A172 (cell line): ENCODE results near the gene SVOP. TPM values are rescaled to one million over a fixed set of nuclear protein-coding genes. Genes with fewer than 3 reads are reported as not detected.

Experiments used
- DNase-seq: peaks from one replicate; pipeline ENCODE4 v3.0.0-alpha.2; 2015; ENCODE audit warnings: low spot score
- total RNA-seq: library from RNA; depleted of rRNA; stranded (reverse); fragments of >200 nt; shearing (Covaris generic); gene quantifications from 2 replicates; pipeline ENCODE4 v1.2.3, GENCODE V29; 2014

The SVOP gene
- total RNA-seq, 1 experiment from 2014 or later: not detected

DNA sequence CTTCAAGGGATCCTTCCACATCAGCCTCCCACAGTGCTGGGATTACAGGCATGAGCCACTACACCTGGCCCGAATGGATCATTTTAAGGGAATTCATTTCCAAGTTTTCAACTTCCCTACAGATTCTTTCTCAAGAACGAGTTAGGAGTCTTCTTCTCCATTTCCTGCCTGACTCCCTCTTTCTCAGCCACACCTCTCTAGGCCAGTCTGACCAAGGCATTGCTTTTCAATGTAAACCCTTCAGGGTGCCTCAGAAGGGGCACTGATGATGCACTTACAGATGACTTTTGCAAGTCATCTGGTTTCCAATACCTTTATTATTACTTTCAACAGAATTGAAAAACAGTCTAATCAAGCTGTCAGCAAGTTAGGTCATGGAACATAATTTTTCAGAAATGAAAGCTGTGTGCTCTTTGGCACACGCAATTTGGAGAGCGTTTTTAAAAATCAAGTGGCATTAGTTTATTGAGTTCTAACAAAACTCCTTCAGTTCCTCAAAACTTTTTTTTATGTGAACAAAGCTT, 47.2 kb downstream of the SVOP start:
- no peak for DNase-seq

DNA sequence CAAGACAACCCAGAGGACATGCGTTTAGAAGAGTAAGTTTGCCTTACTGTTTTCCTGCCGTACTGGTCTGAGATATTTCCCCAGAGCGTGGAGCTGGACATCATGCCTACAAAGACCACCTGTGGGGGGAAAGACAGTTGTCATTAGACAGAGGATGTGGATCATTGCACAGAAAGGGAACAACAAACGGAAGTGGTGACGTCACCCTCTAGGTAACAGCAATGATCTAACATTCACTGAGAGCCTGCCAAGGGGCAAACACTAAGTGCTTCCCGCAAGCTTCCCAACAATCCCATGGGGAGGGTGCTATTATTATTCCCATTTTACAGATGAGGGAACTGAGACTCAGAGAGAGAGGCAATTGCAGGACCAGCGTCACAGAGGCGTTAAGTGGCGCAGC, 48.5 kb downstream of the SVOP start:
- DNase-seq: no peak

DNA sequence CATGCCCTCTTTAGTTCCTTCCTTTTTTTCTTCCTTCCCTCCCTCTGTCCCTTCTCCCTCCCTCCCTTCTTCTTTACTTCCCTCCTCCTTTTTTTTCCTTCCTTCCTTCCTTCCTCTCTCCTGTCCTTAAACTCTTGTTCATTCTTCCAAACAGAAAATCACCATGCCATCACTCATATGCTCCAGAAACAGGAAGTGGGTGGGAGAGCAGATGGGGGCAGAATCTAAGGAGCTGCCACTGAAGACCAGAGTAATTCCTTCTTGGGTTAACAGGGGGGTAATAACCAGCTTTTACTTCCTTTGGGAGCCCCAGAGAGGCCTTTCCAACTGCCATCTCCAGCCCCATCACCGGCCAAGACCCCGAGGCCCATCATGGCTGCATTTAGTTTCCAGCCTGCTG, 51.2 kb downstream of the SVOP start:
- no peak for DNase-seq

DNA sequence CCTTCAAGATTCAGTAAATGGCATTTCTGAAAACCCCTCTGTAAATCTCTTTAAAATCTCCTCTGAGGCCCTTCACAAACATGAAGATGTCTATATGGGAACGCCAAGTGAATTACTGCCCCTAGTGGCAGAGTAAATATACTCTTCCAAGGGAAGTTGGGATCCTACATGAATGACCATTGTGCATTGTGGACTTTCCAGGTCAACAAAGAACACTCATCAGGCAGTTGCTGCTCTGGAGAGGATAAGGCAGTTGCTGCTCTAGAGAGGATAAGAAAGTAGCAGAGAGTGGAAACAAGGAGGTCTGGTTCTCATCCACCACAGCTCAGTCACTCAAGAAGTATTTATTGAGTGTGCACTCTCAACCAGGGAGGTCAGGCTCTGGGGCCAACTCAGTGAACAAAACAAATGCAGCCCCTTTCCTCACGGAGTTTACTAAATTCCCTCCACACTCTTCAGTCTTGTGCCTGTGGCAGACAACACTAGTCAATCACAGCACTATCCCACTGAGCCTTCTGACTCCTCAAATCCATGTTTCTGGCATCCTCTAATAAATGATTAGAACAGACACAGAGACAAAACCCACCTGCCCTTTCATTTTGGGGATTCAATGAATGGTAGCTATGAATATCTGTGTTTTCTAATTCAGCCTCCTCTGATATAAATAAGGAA, 52.9 kb downstream of the SVOP start:
- no peak for DNase-seq

DNA sequence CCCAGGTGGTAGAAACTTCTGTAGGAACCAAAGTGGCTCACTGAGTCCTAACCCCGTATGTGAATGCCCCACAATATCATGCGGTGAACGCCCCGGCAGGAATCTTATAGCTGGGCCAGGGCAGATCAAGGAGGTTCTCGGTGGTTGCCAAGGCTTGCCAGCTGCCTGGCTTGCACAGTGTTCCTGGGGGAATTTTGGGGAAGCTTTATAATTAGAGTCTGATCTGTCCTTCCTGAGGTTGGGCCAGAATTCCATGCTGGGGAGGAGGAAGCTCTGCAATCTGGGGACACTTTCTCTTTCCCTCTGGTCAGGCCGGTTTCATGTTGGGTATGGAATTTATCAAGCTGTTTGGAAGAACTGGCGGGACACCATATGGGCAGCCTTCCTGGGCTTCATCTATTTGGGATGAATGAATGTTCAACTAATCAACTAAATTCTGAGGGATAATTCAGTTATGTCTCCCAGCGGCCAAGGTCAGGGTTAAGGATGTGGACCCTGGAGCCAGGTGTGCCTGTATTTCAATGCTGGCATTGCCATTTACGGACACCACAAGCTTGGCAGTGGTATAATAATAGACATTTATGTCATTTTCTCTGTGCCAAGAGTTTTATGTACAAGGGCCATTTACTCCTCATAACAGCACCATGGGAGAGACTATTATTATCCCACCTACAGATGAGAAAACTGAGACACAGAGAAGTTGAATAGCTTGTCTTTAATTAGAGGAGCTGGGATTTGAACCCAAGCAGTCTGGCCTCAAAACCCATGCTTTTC, 54.3 kb downstream of the SVOP start:
- no peak for DNase-seq

DNA sequence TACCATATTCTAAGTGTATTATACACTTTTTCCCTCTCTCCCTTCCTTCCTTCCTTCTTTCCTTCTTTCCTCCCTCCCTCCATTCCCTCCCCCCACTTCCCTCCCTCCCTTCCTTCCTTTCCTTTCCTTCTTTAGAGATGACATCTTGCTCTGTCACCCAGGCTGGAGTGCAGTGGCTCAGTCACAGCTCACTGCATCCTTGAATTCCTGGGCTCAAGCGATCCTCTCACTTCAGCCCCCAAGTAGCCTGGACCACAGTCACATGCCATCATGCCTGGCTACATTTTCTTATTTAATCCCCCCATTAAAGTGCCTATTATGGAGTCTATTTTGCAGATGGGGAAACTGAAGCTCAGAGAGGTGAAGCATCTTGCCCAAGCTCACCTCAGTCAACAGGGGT, 55.0 kb downstream of the SVOP start:
- no peak for DNase-seq

DNA sequence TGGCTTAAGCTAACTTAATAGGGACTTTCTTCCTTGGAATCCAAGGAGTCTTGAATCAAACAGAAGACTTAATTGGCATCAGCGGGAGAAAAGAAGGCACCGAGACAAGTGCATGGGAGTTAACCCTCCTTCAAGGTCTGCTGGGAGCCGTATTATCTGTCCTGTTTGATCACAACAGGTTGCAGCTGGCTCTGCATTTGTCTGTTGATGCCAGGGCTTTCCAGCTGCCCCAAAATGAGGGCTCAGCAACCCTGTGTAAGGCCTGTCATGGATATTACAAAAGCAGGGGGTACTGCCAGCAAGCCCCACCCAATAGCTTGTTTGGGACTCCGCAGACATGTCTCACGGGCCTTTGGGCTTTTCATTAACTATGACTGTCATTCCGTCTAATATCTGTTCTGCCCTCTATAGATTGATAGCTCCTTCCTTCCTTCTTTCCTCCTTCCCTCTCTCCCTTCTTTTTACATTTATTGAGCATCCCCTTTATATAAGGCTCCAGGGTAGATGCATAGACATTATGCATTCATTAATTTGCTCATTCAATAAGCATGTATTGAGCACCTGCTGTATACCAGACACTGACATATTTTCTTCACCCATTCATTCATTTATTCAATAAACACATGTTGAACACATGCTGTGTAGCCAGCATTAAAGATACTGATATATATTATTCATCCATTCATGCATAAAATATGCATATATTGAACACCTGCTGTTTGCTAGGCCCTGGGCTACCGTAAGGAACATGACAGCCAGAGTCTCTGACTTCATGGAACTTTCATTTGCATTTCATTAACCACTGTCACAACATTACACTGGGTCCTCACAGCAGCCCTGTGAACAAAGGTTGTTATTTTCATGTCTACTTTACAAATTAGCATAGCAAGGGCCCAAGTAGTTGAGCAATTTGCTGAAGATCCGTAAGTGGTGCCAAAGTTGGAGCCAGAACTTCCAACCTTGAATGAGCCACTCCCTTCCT, 56.2 kb downstream of the SVOP start:
- DNase-seq: no peak

DNA sequence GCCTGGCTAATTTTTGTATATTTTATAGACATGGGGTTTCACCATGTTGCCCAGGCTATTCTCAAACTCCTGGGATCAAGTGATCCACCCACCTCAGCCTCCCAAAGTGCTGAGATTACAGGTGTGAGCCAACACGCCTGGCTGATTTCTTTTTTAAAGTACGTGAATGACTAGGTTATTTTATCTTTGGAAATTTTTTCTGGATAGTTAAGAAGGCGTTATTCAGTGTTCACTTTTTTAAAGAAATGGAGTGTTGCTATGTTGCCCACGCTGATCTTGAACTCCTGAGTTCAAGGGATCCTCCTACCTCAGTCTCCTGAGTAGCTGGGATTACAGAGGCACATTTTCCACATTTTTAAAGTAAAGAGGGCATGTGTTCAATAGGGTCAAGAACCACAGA, 58.6 kb downstream of the SVOP start:
- DNase-seq: no peak

DNA sequence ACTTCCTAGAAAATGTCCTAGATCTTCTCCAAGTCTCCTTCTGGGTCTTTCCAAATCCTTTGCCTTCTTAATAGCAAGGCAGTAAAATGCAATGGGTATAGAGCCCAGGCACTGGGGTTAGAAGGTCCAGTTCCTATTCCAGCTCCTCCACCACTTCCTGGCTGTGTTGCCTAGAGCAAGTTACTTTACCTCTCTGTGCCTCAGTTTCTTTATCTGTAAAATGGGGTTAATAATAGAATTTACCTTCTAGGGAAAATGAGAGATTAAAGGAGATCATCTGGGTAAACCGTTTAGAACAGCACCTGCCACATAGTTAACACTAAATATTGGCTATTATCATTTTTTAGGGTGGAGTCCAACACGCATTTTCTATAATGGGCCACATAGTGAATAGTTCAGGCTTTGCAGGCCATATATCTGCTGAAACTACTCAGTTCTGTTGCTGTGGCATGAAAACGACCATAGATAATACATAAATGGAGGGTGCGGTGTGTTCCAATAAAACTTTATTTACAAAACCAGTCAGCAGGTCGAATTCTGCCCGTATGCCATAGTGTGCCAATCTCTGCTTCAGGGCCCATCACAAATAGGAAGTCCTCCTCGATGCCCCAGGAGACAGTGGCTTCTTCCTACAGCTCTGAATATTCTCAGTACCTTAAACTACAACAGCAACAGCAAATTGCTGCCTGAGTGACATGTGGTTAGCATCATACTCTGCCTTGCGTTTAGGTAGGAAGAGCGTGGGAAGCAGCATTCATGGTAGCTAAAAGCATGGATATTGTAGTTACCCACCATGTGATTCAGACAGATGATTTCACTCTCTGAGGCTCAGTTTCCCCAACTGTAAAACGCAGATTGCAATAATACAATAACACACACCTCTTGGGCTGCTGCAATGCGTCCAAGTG, 60.9 kb downstream of the SVOP start:
- no peak for DNase-seq

DNA sequence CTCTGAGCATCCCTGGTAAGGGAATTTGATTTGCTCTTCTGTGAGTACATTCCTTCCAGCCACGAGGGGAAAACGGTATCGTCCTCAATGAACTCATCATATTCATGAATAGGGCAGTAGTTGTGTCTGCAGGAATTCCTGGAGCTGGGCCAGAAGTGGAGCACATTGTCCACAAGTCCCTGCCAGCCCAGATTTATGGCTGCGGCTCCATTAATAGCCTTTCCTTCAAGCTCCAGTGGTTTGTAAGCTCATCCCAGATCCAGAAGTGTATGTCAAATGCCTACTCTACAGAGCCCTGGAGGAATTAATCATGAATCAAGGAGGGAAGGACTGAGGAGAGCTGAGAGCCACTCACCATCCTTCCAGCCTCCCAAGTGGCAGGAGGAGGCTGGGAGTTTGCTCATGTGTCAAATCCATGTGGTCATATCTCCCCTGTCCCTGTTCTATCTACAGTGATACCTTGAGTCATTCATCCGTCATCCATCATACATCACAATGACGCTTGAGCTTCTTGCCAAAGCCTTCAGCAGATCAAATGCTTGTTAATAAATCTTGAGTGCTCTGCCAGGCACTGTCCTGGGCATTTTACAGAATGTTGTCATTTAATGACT, 65.5 kb downstream of the SVOP start:
- peak; percentile 88 for DNase-seq

DNA sequence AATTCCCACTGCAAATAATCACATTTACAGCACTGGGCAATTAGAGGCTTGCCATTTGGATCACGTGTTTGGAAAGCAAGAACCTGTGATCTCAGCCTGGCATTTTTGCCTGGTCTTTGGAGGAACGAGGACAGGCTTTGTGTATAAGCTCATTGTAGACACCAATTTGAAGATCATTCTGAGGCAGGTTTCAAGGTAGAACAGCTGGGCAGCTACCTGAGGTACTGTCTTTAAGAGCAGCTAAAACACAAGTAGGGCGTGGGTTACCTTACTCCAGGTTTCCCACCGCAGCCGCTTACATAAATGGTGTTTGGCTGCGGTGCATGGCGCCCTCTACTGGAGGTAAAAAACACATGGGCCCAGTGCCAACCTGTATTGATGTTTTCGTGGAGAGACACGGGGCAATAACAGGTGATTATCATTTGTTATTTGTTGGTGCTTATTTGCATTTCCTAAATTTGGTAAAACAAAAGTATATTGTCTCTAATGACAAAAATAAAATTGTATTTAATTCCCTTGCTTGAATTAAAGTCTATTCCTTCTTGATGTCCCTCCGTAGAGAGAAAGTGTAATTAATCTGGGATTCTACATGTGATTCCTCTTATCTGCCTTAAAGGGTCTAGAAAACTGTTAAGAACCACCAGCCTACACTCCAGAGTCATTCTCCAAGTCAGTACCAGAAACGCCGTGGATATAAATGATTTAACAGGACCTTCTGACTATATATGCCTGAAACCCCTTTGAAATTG, 69.7 kb downstream of the SVOP start:
- peak; percentile 40 for DNase-seq

DNA sequence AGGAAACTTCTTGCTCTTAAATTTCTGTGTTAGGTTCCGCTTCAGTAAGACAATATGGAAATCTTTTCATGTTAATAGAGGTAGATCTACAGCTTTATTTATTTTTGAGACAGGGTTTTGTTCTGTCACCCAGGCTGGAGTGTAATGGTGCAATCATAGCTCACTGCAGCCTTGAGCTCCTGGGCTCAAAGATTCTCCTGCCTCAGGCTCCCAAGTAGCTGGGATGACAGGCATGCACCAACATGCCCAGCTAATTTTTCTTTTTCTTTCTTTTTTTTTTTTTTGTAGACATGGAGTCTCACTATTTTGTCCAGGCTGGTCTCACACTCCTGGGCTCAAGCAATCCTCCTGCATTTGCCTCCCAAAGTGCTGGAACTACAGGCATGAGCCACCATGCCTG, 70.9 kb downstream of the SVOP start:
- DNase-seq: no peak

DNA sequence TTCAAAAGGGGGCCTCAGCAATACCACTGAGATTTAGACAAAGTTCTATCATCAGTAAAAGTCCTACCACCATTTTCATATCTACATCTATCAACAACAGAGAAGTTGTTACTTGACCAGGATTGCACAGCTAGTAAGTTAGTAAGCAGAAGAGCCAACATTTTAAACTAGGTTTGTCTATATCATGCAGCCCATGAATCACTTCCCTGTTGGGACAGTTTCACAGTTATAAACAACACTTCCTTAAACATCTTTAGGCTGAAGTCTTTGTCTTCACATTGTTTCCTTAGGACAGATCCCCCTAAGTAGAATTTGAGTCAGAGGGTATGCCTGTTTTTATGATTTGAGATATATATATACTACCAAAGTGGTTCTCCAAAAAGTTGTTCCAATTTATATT, 72.5 kb downstream of the SVOP start:
- no peak for DNase-seq

DNA sequence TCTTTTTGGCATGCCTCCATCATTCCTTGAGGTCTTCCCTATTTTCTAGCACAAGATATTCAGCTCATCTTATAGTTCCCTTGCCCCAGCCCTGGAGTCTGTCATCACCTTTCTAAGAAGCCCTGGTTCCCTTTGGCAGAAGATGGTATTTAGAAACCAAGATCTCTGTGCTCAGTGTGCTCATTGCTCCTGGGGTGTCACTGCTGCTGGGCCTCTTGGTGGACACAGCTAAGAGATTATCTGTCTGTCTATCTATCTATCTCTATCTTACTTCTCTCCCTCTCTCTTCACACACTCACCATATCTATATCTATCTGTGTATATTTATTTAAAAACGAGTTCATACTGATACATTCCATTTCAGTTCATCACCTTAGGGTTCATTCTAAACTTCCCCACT, 73.8 kb downstream of the SVOP start:
- DNase-seq: no peak

DNA sequence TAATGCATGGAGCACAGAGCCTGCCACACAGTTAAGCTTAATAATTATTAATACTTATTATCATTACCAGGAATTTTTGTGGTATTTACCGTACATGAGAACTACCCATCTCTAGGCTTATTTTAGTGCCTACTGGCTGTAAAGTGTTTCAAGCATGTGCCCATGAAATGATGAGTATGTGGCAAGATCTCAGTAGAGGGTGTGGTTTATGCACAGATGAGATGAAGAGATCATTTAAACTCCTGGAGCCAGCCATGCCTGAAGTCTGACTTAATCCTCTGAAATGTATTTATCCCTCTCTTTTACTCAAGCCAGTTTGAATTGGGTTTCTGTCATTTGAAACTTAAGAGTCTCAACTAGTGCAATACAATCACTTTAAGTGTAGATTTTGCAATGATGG, 80.7 kb downstream of the SVOP start:
- no peak for DNase-seq

DNA sequence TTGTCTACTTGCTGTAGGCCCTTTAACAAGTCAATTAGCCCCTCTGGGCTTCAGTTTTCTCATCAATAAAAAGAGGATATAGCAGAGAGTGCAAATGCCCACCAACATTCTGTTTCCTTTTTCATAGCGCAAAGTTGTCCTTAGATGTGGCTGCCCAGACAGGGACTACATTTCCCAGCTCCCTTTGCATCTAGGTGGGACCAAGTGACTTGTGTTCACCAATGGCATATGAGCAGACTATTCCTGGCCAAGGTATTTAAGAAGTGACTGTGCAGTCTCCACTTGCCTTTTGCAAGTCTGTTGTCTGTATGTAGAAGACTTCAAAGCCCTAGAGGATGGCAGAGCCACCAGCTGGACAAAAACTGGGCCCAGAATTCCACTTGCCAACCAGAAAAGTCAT, 81.3 kb downstream of the SVOP start:
- peak; percentile 28 for DNase-seq

DNA sequence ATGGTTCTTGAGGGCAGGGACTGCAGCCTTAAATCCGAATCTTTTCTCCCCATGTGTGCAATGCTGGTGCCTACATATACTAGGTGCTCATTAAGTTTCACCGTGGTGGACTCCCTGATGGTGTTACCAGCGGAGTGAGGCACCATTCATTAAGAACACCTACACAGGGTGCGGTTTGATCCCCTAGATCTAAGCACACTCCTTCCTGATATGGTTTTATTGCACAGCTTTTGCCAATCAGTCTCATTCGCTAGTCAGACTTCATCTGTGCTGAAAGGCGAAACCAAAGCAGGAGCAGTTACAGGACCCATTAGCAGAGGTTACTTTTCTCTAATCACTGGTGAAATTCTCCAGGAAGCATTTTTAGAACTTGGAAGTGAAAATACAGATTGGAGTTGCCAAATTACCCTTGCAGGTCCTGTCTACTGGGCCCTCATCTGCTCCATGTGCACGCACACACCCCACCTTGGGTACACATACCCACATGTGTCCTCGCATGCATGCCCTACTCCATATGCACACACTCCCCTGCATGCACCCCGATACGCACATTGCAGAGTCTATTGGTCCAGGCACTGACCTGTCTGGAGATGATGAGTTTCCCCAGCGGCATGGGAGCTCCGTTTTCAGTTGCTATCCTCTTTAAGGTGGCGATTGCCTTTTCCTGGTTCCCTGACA, 82.5 kb downstream of the SVOP start:
- DNase-seq: no peak

DNA sequence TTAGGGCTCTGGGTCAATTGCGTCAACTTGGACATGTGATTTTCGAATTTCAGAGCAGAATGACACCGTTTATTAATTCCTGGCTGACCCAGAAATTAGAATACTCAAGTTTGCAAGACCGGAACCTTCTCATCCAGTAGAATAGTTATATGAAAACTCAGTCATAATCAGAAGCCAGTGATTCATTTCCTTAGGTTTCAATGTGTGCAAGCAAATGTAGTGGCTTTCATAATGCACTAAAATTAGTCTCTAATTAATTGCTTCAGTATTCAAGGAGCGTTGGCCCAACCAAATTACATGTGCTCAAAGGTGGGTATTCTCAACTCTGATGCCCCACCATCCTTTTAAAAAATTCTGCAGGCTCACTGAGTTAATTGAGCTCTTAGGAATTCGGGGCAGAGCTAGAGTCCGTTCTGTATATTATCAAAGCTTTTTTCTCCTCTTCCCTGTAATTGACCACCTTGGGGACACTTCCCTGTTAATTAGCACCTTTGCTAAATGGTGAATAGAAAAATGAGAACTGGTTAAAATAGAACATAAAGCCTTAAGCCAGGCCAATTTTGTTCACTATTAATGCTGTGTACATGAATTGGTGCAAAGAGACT, 85.6 kb downstream of the SVOP start:
- no peak for DNase-seq

DNA sequence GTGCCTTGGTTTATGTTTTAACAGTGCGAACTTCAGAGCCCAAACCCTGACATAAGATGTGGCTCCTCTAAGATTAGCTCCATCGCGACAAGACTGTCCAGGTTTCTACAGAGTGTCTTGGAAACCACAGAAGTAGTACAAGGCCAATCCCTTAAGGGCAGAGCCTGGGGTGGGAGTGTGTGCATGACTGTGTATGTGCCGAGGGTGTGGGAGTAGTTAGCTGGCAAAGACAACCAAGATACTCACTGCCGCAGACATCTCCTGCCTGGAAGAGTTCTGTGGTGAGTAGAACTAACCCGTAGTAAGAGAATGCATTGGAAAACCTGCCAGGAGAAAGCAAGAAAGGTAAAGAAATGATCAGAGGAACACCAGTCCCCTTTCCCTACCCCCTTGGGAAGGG, 86.9 kb downstream of the SVOP start:
- no peak for DNase-seq
